ENCODE results near the gene GABRB1.

The GABRB1 gene

DNA sequence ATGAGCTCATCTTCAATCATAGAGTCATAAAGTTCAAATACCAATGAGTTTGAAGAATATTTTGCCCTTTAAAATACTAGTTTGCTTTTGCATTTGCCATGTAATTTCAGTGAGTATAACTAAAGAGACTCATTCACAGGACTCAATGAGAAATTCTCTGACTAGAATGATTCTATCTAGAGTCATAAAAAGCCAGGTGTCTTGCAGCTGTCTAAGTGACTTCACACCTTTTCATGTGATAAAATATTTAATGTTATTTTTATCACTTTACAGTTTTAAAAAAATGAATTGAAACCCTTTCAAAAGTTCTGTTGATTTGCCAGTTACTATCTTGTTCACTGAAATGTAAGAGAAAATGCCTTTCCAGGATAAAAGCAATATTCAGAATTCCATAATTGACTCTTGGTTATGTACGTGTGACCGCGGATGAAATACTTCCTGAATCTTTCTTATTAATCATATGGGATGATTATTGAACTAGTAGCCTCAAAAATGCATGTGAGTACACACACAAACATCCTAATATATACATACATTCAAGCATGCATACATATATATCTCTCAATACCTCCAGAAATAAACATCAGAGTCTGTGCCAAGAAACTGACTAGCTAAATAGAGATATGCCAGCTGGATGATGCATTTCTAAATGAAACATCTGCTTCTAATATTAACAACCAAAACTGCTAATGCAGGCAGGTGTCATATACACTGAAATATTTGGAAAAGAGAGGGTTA lies 87.0 kb downstream of the GABRB1 start:
- Histone ChIP-seq H2BK12ac (ENCODE audit: low read length in 2 of 2) (no peak overlapping the region), H3K79me1 (replicated peaks; ENCODE audit: low read length, poor library complexity, severe bottlenecking) (no peaks in the 10 kb centered on the region), H3K27me3 (ENCODE audit: control insufficient read depth in 1 of 2, insufficient read depth in 1 of 2, low read length in 2 of 2) (peaks cover 0 to 14% of the 10 kb centered on the region in 2 experiments), H3K4me2 (ENCODE audit: low read length, poor library complexity, severe bottlenecking) (no peak overlapping the region), H2AK5ac (ENCODE audit: low read length, severe bottlenecking) (no peak overlapping the region), H3K23ac (ENCODE audit: low read length in 2 of 2) (no peak overlapping the region), H2BK120ac (ENCODE audit: low read depth, low read length) (no peak overlapping the region), H2BK15ac (ENCODE audit: low read depth, poor library complexity, severe bottlenecking) (no peak overlapping the region), H3K14ac (ENCODE audit: low read length in 2 of 2) (no peak overlapping the region), H3K9ac (ENCODE audit: low read length) (no peak overlapping the region), H2BK5ac (ENCODE audit: low read depth, low read length, poor library complexity, severe bottlenecking) (no peak overlapping the region), H3K18ac (ENCODE audit: low read depth in 1 of 2, low read length in 2 of 2) (no peak overlapping the region), H3K27ac (ENCODE audit: low read length, poor library complexity, severe bottlenecking) (no peak overlapping the region), H3K4ac (ENCODE audit: low read depth in 1 of 2, low read length in 2 of 2) (no peak overlapping the region), H3K4me3 (ENCODE audit: insufficient read depth in 1 of 2, low read depth in 1 of 2, low read length in 2 of 2) (no peak overlapping the region), H3K4me1 (ENCODE audit: control insufficient read depth, insufficient read depth, low read depth, low read length) (no peaks in the 10 kb centered on the region), H4K8ac (ENCODE audit: low read length) (no peak overlapping the region), H3K36me3 (ENCODE audit: control insufficient read depth in 1 of 2, insufficient read depth in 2 of 2, low read depth in 1 of 2, low read length in 2 of 2) (no peaks in the 10 kb centered on the region), H2AFZ (ENCODE audit: low read depth, low read length) (no peak overlapping the region), H3K9me3 (ENCODE audit: control insufficient read depth, low read length) (no peaks in the 10 kb centered on the region), H4K91ac (ENCODE audit: low read length) (no peak overlapping the region)
- no CpG with 5 or more reads among the region's 3 CpGs for WGBS
- DNase-seq = no peak

GRCh38 chr4:47120783-47121182 lies 89.4 kb downstream of the GABRB1 start:
- peak overlapping the region; percentile 34 for H4K91ac ChIP-seq (ENCODE audit: low read length)
- 94% methylated on average over 1 of the region's 1 CpG for WGBS

GRCh38 chr4:47122592-47123291 lies 91.4 kb downstream of the GABRB1 start:
- Histone ChIP-seq H3K27ac (ENCODE audit: low read length, poor library complexity, severe bottlenecking) (no peak overlapping the region), H3K79me1 (replicated peaks; ENCODE audit: low read length, poor library complexity, severe bottlenecking) (no peaks in the 10 kb centered on the region), H3K23ac (ENCODE audit: low read length in 2 of 2) (no peak overlapping the region), H4K91ac (ENCODE audit: low read length) (no peak overlapping the region), H3K14ac (ENCODE audit: low read length in 2 of 2) (no peak overlapping the region), H2BK5ac (ENCODE audit: low read depth, low read length, poor library complexity, severe bottlenecking) (no peak overlapping the region), H2BK120ac (ENCODE audit: low read depth, low read length) (no peak overlapping the region), H2AFZ (ENCODE audit: low read depth, low read length) (peak overlapping the region; percentile 2), H2AK5ac (ENCODE audit: low read length, severe bottlenecking) (no peak overlapping the region), H3K4me3 (ENCODE audit: insufficient read depth in 1 of 2, low read depth in 1 of 2, low read length in 2 of 2) (no peak overlapping the region), H3K18ac (ENCODE audit: low read depth in 1 of 2, low read length in 2 of 2) (no peak overlapping the region), H4K8ac (ENCODE audit: low read length) (no peak overlapping the region), H3K4ac (ENCODE audit: low read depth in 1 of 2, low read length in 2 of 2) (no peak overlapping the region), H2BK15ac (ENCODE audit: low read depth, poor library complexity, severe bottlenecking) (no peak overlapping the region), H3K9me3 (ENCODE audit: control insufficient read depth, low read length) (no peaks in the 10 kb centered on the region), H2BK12ac (ENCODE audit: low read length in 2 of 2) (no peak overlapping the region), H3K36me3 (ENCODE audit: control insufficient read depth in 1 of 2, insufficient read depth in 2 of 2, low read depth in 1 of 2, low read length in 2 of 2) (no peaks in the 10 kb centered on the region), H3K4me1 (ENCODE audit: control insufficient read depth, insufficient read depth, low read depth, low read length) (no peaks in the 10 kb centered on the region), H3K9ac (ENCODE audit: low read length) (no peak overlapping the region), H3K4me2 (ENCODE audit: low read length, poor library complexity, severe bottlenecking) (no peak overlapping the region), H3K27me3 (ENCODE audit: control insufficient read depth in 1 of 2, insufficient read depth in 1 of 2, low read length in 2 of 2) (peaks cover 0 to 14% of the 10 kb centered on the region in 2 experiments)
- WGBS = 14% methylated on average over 1 of the region's 4 CpGs
- DNase-seq = peak; percentile 83

More at GRCh38 chr4:47120783-47121182, 89.4 kb downstream of the GABRB1 start:
- Histone ChIP-seq H3K4me3 (ENCODE audit: insufficient read depth in 1 of 2, low read depth in 1 of 2, low read length in 2 of 2) (no peak overlapping the region), H2BK15ac (ENCODE audit: low read depth, poor library complexity, severe bottlenecking) (no peak overlapping the region), H2BK5ac (ENCODE audit: low read depth, low read length, poor library complexity, severe bottlenecking) (no peak overlapping the region), H2BK12ac (ENCODE audit: low read length in 2 of 2) (peak overlapping the region in 1 of 2 experiments; percentile 78), H2AFZ (ENCODE audit: low read depth, low read length) (no peak overlapping the region), H2BK120ac (ENCODE audit: low read depth, low read length) (no peak overlapping the region), H3K36me3 (ENCODE audit: control insufficient read depth in 1 of 2, insufficient read depth in 2 of 2, low read depth in 1 of 2, low read length in 2 of 2) (no peaks in the 10 kb centered on the region), H3K9me3 (ENCODE audit: control insufficient read depth, low read length) (no peaks in the 10 kb centered on the region), H3K9ac (ENCODE audit: low read length) (no peak overlapping the region), H2AK5ac (ENCODE audit: low read length, severe bottlenecking) (no peak overlapping the region), H3K27me3 (ENCODE audit: control insufficient read depth in 1 of 2, insufficient read depth in 1 of 2, low read length in 2 of 2) (peaks cover 0 to 14% of the 10 kb centered on the region in 2 experiments), H3K18ac (ENCODE audit: low read depth in 1 of 2, low read length in 2 of 2) (peak overlapping the region in 1 of 2 experiments; percentile 37), H3K14ac (ENCODE audit: low read length in 2 of 2) (no peak overlapping the region), H4K8ac (ENCODE audit: low read length) (peak overlapping the region; percentile 19), H3K4me2 (ENCODE audit: low read length, poor library complexity, severe bottlenecking) (no peak overlapping the region), H3K4ac (ENCODE audit: low read depth in 1 of 2, low read length in 2 of 2) (no peak overlapping the region), H3K79me1 (replicated peaks; ENCODE audit: low read length, poor library complexity, severe bottlenecking) (no peaks in the 10 kb centered on the region), H3K27ac (ENCODE audit: low read length, poor library complexity, severe bottlenecking) (no peak overlapping the region), H3K23ac (ENCODE audit: low read length in 2 of 2) (no peak overlapping the region), H3K4me1 (ENCODE audit: control insufficient read depth, insufficient read depth, low read depth, low read length) (no peaks in the 10 kb centered on the region)
- DNase-seq = no peak

DNA sequence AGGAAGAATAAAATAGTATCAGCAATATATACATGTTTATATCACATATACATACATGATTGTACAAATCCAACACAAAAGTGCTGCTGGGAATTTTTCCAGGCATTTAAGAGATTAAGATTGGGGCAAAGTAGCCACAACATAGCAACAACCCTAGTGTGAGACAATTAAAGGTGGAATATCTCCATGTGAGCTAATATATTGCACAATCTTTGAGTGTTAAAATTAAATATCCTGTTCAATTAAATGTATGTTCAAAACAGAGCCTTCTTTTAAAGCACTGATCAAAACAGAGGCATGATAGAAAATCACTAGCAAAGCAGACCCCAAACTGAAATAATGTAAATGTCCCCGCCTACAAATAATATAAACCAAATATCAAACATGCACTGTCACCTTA lies 97.6 kb downstream of the GABRB1 start:
- H3K18ac ChIP-seq (ENCODE audit: low read depth in 1 of 2, low read length in 2 of 2) = no peak overlapping the region
- no peak overlapping the region for H3K27ac ChIP-seq (ENCODE audit: low read length, poor library complexity, severe bottlenecking)
- no peak overlapping the region for H2AFZ ChIP-seq (ENCODE audit: low read depth, low read length)
- no peaks in the 10 kb centered on the region for H3K9me3 ChIP-seq (ENCODE audit: control insufficient read depth, low read length)
- H3K23ac ChIP-seq (ENCODE audit: low read length in 2 of 2) = no peak overlapping the region
- no peak overlapping the region for H3K4ac ChIP-seq (ENCODE audit: low read depth in 1 of 2, low read length in 2 of 2)
- peaks cover 0 to 3% of the 10 kb centered on the region in 2 experiments for H3K27me3 ChIP-seq (ENCODE audit: control insufficient read depth in 1 of 2, insufficient read depth in 1 of 2, low read length in 2 of 2)
- H3K4me3 ChIP-seq (ENCODE audit: insufficient read depth in 1 of 2, low read depth in 1 of 2, low read length in 2 of 2) = no peak overlapping the region
- H4K8ac ChIP-seq (ENCODE audit: low read length) = no peak overlapping the region
- no peak overlapping the region for H2AK5ac ChIP-seq (ENCODE audit: low read length, severe bottlenecking)
- no peaks in the 10 kb centered on the region for H3K4me1 ChIP-seq (ENCODE audit: control insufficient read depth, insufficient read depth, low read depth, low read length)
- H2BK15ac ChIP-seq (ENCODE audit: low read depth, poor library complexity, severe bottlenecking) = no peak overlapping the region
- H4K91ac ChIP-seq (ENCODE audit: low read length) = no peak overlapping the region
- H3K9ac ChIP-seq (ENCODE audit: low read length) = no peak overlapping the region
- H3K4me2 ChIP-seq (ENCODE audit: low read length, poor library complexity, severe bottlenecking) = no peak overlapping the region
- no peak overlapping the region for H2BK5ac ChIP-seq (ENCODE audit: low read depth, low read length, poor library complexity, severe bottlenecking)
- H3K36me3 ChIP-seq (ENCODE audit: control insufficient read depth in 1 of 2, insufficient read depth in 2 of 2, low read depth in 1 of 2, low read length in 2 of 2) = no peaks in the 10 kb centered on the region
- no peak overlapping the region for H3K14ac ChIP-seq (ENCODE audit: low read length in 2 of 2)
- no peak for DNase-seq
- H2BK120ac ChIP-seq (ENCODE audit: low read depth, low read length) = no peak overlapping the region
- H3K79me1 ChIP-seq (replicated peaks; ENCODE audit: low read length, poor library complexity, severe bottlenecking) = no peaks in the 10 kb centered on the region
- H2BK12ac ChIP-seq (ENCODE audit: low read length in 2 of 2) = no peak overlapping the region
- WGBS = no CpG with 5 or more reads among the region's 1 CpG
